ENCODE data around the gene IFNL1.
"Not testable (repeated sequence)": the region's sequence is repeated elsewhere in the genome, so short reads cannot be mapped to it uniquely, and the experiment has no call there.

IFNL1 gene

DNA sequence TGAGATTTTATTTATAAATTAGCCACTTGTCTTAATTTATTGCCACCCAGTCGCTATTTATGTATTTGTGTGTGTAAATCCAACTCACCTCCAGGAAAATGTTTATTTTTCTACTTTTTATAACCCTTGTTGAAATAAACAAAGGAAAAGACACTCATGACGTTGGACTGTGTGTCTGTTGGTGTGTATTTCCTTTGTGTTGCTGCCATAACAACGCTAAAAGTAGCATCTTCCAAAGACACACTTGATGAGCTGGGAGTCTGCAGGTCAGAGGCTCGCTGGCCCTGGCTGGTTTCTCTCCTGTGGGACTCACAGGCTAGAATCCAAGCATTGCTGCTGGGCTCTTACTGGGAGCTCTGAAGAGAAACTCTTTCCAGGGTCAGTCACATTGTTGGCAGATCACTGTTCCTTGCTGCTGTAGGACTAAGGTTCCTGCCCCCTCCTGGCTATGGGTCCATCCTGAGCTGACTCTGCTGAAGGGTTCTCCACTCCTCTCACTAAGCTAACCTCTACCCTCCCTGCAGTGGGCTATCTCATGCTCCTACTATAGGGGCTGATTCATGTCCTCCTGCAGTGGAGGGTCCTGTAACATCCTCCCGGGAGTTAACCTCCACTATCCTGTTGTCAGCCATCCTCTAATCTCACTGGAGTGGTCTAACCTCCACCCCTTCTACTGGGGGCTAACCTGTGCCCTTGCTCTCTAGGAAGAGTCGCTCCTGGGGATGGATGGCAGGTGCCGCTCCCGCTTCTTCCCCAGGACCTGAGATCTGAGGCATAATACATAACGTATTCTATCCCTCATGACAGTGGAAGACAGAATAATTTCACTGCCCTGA, 26.0 kb upstream of the IFNL1 start:
- DNase-seq: no peak

DNA sequence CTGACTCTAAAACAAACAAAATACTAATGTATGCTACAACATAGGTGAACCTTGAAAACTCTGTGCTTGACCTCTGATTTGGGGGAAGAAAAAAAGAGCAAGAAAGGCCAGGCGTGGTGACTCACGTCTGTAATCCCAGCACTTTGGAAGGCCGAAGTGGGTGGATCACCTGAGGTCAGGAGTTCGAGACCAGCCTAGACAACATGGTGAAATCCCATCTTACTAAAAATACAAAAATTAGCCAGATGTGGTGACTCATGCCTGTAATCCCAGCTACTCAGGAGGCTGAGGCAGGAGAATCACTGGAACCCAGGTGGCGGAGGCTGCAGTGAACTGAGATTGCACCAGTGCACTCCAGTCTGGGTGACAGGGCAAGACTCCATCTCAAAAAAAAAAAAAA, 22.3 kb upstream of the IFNL1 start:
- not testable (repeated sequence) for DNase-seq

DNA sequence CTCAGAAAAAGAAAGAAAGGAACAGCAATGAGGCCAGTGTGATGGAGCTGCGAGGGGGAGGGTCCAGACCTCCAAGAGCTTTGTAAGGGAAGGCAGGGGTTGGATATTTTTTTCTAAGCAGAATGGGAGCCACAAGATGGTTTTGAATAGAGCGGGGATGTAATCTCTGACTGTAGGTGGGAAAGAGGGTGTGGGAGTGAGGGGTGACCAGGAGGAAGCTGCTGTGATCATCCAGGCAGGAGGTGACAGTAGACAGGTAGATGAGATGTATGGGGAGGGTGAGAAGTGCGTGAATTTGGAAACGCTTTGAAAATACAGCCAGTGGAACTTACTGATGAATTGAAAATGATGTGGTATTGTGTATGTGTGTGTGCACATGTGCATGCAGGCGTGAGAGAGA, 20.6 kb upstream of the IFNL1 start:
- no peak for DNase-seq

DNA sequence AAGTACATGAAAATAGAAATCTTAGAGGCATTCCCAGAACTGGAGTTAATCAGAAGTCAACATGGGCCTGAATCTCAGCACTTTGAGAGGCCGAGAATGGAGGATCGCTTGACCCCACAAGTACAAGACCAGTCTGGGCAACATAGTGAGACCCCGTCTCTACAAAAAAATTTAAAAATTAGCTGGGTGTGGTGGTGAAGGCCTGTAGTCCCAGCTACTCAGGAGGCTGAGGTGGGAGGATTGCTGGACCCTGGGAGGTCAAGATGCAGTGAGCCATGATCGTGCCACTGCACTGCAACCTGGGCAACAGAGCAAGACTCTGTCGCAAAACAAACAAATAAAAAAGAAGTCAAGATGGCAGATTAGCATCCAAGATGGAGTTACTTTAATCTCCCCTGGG, 19.5 kb upstream of the IFNL1 start:
- no peak for DNase-seq

- DNase-seq: no peak
These were observed 18.6 kb upstream of the IFNL1 start for GRCh38 chr19:39277598-39277997.

GRCh38 chr19:39282021-39282420, 14.2 kb upstream of the IFNL1 start:
- no peak for DNase-seq

DNA sequence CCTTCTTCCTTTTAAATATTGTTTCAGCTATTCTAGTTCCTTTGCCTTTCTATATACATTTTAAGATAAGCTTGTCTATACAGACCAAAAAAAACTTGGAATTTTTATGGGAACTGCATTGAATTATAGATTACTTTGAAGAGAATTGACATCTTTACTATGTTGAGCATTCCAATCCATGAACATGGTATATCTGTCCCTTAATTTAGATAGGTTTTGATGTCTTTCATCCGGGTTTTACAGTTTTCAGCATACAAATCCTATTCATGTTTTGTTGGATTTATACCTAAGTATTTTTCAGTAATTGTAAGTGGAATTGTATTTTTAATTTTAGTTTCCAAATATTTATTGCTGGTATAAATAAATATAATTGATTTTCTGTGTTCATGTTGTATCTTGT, 12.2 kb upstream of the IFNL1 start:
- no peak for DNase-seq

DNA sequence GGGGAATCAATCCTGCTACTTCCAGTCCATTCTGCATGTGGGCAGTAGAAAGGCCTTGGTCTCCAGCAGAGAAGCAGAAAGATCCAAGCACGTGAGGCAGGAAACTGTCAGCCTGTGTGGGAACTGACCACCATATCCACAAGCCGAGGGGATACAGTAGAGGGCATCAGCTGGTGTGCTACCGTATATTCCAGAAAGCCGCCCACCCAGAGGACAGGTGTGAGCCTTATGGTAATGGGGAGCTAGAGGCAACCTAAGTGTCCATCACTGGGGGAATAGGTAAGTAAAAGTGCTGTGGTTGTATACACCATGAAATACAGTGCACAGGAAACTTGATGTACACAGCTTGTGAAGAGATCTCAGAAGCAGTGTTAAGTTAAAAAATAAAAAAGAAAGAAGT, 2.8 kb upstream of the IFNL1 start:
- DNase-seq: no peak

DNA sequence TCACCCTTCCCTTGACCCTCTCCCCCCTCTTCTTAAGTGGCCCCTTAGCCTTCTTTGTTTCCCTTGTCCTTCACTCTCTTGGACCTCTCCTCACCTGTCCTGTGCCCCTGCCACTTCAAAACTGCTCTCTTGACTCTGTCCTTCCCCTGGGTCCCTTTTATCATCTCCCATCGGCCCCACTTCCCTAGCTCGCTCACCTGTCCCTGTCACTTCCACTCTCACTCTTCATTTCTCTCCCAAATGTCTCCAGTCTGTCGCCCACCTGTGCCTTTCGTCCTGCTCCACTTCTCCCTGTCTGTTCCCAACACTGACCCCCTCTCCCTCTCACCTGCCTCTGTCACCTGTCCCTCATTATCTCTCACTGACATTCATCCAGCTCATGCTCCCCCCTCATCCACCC, 699 bp downstream of the IFNL1 start:
- no peak for DNase-seq

GRCh38 chr19:39297931-39298634, 1.9 kb downstream of the IFNL1 start:
- peak; percentile 62 for DNase-seq

GRCh38 chr19:39299404-39299803, 3.2 kb downstream of the IFNL1 start:
- DNase-seq: peak; percentile 10

GRCh38 chr19:39299832-39300231, 3.6 kb downstream of the IFNL1 start:
- no peak for DNase-seq

GRCh38 chr19:39301021-39301420, 4.8 kb downstream of the IFNL1 start:
- no peak for DNase-seq

GRCh38 chr19:39301562-39301961, 5.4 kb downstream of the IFNL1 start:
- no peak for DNase-seq

DNA sequence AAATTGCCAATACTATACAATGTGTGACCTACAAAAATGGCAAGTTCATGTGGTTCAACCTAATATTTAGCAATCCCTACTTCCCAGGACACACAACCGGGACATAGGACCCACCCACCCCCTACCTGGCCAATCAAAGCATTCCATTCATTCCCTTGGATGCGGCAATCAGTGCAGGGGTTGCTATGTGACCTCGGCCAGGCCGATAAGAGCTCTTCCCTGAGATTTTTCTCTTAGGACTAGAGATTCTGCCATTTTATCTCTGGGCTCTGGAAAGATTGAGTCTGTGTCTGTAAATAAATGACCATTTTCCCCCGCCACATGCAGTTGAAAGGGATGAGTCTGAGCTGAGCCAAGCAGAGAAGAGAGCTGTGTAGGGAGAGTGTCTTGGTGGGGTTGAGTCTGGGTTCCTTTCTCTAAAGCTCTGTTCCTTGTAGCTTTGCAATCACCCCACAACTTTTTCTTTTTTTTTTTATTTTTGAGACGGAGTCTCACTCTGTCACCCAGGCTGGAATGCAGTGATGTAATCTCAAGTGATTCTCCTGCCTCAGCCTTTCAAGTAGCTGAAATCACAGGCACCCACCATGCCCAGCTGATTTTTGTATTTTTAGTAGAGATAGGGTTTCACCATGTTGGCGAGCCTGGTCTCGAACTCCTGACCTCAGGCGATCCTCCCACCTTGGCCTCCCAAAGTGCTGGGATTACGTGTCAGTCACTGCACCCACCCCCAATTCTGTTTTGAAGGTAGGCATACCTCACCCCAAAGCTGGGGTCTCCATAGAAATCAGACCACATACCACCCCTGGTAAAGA, 7.4 kb downstream of the IFNL1 start:
- DNase-seq: no peak

DNA sequence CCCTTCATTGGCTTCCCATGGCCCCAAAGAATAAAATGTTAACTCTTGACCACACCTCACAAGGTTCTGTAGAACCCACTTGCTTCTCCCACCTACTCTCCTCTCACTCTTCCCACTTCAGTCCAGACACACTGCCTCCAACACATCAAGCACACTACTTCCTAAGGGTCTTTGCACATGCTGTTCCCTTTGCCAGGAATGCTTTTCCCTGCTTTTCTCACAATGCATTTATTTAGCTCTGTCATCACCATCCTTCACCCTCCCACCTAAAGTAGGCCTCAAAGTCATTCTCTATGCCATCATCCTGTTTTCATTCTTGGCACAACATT, 7.9 kb downstream of the IFNL1 start:
- no peak for DNase-seq

GRCh38 chr19:39304701-39305571, 8.7 kb downstream of the IFNL1 start:
- no peak for DNase-seq

DNA sequence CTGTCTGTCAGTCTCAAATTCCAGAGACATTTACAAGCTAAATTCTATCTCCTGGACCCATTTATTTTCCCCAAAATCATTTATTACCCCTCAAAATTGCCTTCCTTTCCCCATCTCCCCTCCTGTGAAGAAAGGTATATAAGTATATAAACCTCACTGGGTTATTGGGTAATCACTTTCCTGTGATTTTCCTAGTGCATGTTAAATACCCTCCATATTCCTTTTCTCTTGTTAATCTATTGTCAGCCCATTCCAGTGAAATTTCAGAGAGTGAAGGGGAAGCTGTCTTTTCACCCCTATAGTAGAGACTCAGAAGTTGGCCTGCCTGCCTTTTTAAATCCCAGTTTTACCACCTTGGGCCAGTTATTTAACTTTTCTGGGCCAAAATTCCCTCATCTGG, 9.9 kb downstream of the IFNL1 start:
- DNase-seq: no peak

DNA sequence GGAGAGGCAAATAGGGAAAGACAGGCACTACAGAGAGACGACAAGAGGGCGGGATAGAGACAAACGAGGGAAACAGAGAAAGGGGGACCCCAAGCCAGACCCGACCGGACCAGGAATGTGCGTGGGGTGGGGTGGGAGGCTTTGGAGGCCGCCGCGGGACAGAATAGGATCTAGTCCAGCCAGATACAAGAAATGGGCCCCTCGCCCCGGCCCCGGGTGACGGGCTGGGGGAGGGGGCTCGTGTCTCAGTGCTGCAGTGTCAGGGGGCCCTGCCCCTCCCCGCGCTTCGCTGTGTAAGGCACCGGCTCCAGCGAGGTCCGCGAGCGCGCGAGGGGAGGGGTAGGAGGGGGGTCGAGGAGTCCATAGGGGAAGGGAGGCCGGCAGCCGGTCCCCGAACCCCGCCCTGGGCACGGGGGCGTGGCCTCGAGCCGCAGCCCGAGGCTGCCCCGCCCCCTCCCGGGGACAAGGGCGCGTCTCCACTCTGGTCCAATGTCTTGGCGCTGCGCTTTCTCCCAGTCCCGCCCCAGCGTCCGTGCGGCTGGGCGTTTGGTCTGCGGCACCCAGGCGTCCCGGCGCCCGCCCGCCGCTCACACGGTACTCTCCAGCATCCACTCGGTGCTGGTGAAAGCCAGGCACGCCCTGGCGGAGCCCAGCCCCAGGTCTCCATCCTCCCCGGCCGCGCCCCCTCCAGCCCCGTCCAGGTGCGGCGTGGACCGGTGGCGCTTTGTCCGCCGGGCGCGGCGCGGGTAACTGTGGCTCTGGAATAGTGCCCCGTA, 11.0 kb downstream of the IFNL1 start:
- DNase-seq: no peak

DNA sequence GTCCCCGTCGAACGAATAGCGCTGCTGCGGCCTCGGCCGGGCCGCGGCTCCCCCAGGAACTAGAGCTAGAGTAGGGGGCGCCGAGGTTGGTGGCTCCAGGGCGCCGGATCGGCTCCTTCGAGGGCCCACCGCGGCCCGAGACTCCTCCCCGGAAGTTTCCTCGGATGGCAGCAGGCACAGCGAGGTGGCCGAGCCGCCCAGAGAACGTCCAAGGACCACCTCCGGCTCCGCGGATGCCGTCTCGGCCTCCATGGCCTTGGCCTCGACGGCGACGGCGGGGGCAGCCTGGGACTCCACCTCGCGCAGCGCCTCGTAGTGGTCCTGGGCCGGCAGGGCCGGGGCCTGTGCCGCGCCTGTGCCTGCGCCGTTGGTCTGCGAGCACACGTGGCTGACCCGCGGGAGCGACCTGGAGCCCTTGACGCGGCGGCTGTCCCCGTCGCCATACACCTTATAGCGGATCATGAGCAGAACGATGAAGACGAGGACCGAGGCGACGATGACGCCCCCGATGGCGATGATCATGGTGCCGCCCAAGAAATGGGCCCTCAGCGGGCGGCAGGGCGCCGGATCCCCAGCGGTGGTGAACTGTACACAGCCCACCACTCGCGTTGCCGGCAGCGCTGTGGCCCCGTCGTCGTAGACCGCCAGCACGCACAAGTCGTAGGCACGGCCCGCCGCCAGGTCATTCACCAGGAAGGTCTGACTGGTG, 11.8 kb downstream of the IFNL1 start:
- DNase-seq: no peak
